DMS53 (cell line): Measurements from ENCODE around the gene MORN1.

Experiments
- DNase-seq: peaks from one replicate; lab custom pipeline; 2025; lab: John Stamatoyannopoulos, UW

MORN1 gene

GRCh38 chr1:2318314-2319278 lies 72.8 kb downstream of the MORN1 start:
- no peak for DNase-seq

GRCh38 chr1:2317230-2318065 lies 73.9 kb downstream of the MORN1 start:
- no peak for DNase-seq

GRCh38 chr1:2316451-2316961 lies 74.8 kb downstream of the MORN1 start:
- no peak for DNase-seq

- no peak for DNase-seq
Measured at GRCh38 chr1:2315674-2316450, 75.5 kb downstream of the MORN1 start.

- peak; percentile 56 for DNase-seq
Measured at GRCh38 chr1:2314803-2315673, 76.3 kb downstream of the MORN1 start.

GRCh38 chr1:2314273-2314802 lies 77.0 kb downstream of the MORN1 start:
- peak; percentile 71 for DNase-seq

GRCh38 chr1:2313651-2314261 lies 77.6 kb downstream of the MORN1 start:
- DNase-seq: no peak

GRCh38 chr1:2312515-2313301 lies 78.6 kb downstream of the MORN1 start:
- peak; percentile 40 for DNase-seq

GRCh38 chr1:2312160-2312514 lies 79.2 kb downstream of the MORN1 start:
- no peak for DNase-seq

GRCh38 chr1:2311184-2312032 lies 79.9 kb downstream of the MORN1 start:
- DNase-seq: peak; percentile 69

GRCh38 chr1:2310332-2311183 lies 80.8 kb downstream of the MORN1 start:
- DNase-seq: no peak

- no peak for DNase-seq
Measured at GRCh38 chr1:2308844-2309243, 82.5 kb downstream of the MORN1 start.

GRCh38 chr1:2307972-2308371 lies 83.4 kb downstream of the MORN1 start:
- no peak for DNase-seq

GRCh38 chr1:2307064-2307605 lies 84.2 kb downstream of the MORN1 start:
- DNase-seq: no peak

- DNase-seq: no peak
Measured at GRCh38 chr1:2306151-2306978, 85.0 kb downstream of the MORN1 start.
